Subcutaneous abdominal adipose tissue (tissue), 5 donors: ENCODE data around the gene UXT.
"Not testable (repeated sequence)": the region's sequence is repeated elsewhere in the genome, so short reads cannot be mapped to it uniquely, and the experiment has no call there.

Source experiments
- H3K27ac ChIP-seq: one replicate; pipeline ENCODE4 v1.7.0; 2013; ENCODE audit warnings: low read depth, mild to moderate bottlenecking, inconsistent platforms, low read length, moderate library complexity
- H3K27me3 ChIP-seq, 5 donors: one replicate each; pipeline ENCODE4 v1.7.0; 2013; ENCODE audit warnings: low read length in 5 of 5, inconsistent platforms in 1 of 5; ENCODE audit not compliant: control insufficient read depth in 5 of 5, insufficient read depth in 4 of 5
- H3K36me3 ChIP-seq, 5 donors: one replicate each; pipeline ENCODE4 v1.7.0; 2013; ENCODE audit warnings: low read length in 5 of 5; ENCODE audit not compliant: control insufficient read depth in 5 of 5, insufficient read depth in 5 of 5
- H3K4me1 ChIP-seq, 5 donors: one replicate each; pipeline ENCODE4 v1.7.0; 2013; ENCODE audit warnings: low read length in 5 of 5, mild to moderate bottlenecking in 3 of 5, moderate library complexity in 1 of 5; ENCODE audit not compliant: control insufficient read depth in 5 of 5, insufficient read depth in 5 of 5
- H3K4me3 ChIP-seq, 5 donors: one replicate each; pipeline ENCODE4 v1.7.0; 2013; ENCODE audit warnings: low read length in 5 of 5, low read depth in 1 of 5
- H3K9ac ChIP-seq, 5 donors: one replicate each; pipeline ENCODE4 v1.7.0; 2013; ENCODE audit warnings: low read length in 5 of 5, mild to moderate bottlenecking in 4 of 5, moderate library complexity in 3 of 5
- H3K9me3 ChIP-seq, 5 donors: one replicate each; pipeline ENCODE4 v1.7.0; 2013; ENCODE audit warnings: low read length in 5 of 5; ENCODE audit not compliant: control insufficient read depth in 5 of 5
- donor health status: healthy.
- donor health status: healthy.
- donor health status: healthy.
- donor health status: healthy.
- donor health status: healthy.

The UXT gene

GRCh38 chrX:47608130-47608810 is 50.7 kb downstream of the UXT start:
- Histone ChIP-seq H3K36me3 (no peaks in the 10 kb centered on the region), H3K4me1 (no peaks in the 10 kb centered on the region), H3K4me3 (no peak overlapping the region), H3K27me3 (peaks cover 0 to 20% (median 6%) of the 10 kb centered on the region in 5 donors), H3K9me3 (peaks cover 0 to 3% (median 0%) of the 10 kb centered on the region in 5 donors), H3K9ac (no peak overlapping the region), H3K27ac (no peak overlapping the region)

- H3K4me3 ChIP-seq = no peak overlapping the region
- no peaks in the 10 kb centered on the region for H3K9me3 ChIP-seq
- no peak overlapping the region for H3K27ac ChIP-seq
- H3K4me1 ChIP-seq = no peaks in the 10 kb centered on the region
- H3K27me3 ChIP-seq = peaks cover 0 to 19% (median 6%) of the 10 kb centered on the region in 5 donors
- no peaks in the 10 kb centered on the region for H3K36me3 ChIP-seq
- H3K9ac ChIP-seq = no peak overlapping the region
Measured at GRCh38 chrX:47607091-47607490, 51.9 kb downstream of the UXT start.

- peaks cover 0 to 16% (median 6%) of the 10 kb centered on the region in 5 donors for H3K27me3 ChIP-seq
- no peak overlapping the region for H3K9ac ChIP-seq
- H3K9me3 ChIP-seq = peaks cover 0 to 9% (median 3%) of the 10 kb centered on the region in 5 donors
- H3K27ac ChIP-seq = no peak overlapping the region
- no peaks in the 10 kb centered on the region for H3K4me1 ChIP-seq
- no peaks in the 10 kb centered on the region for H3K36me3 ChIP-seq
- no peak overlapping the region for H3K4me3 ChIP-seq
Measured at GRCh38 chrX:47605024-47605423, 54.0 kb downstream of the UXT start.

GRCh38 chrX:47603125-47603524 is 55.9 kb downstream of the UXT start:
- H3K36me3 ChIP-seq, H3K4me1 ChIP-seq, H3K27ac ChIP-seq, H3K9ac ChIP-seq, H3K27me3 ChIP-seq, H3K4me3 ChIP-seq: not testable (repeated sequence)
- peaks cover 0 to 15% (median 4%) of the 10 kb centered on the region in 5 donors for H3K9me3 ChIP-seq
